Brain pericyte (primary cell): Measurements from ENCODE around the gene PRPF40A.

Source experiments
- DNase-seq: peaks from one replicate; pipeline ENCODE4 v3.0.0-alpha.2; 2012; ENCODE audit warnings: low read depth, low spot score

PRPF40A gene

DNA sequence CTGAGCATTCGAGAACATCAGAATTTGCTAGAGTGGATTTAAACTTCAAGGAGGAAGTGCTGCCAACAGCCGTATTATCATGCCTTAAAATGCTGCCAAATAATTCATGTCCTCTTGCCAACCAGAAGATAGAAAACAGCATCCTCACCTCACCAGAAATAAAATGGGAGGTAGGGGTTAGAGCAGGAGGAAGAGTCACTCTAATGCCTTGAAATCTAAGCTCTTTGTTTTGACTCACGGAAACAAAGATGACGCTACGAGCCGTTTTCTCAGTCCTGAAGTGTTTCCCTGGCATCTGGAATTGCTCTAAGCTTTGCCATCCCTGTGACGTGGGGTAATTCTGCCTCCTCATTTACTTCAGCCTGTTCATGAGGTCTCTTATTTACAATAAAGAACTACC is 97.1 kb downstream of the PRPF40A start:
- DNase-seq = no peak

DNA sequence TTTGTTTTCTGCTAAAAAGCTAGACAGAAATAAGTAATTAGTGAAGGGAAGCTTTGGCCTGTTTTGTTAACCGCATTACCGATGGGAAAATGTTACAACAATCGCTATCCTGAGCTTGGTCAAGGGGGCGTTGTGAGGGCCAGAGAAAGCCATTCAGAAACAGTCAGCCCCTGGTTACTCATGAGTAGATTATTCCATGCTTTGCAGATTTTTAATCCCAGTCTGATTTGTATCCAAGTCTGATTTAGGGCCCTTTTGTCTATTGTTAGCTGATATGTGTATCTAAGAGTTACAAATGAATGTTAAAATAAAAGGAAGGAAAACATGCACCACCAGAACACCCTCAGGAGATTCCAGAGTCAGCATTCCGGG is 99.1 kb downstream of the PRPF40A start:
- DNase-seq = no peak

GRCh38 chr2:152617456-152618192 is 99.6 kb downstream of the PRPF40A start:
- no peak for DNase-seq

- no peak for DNase-seq
These were observed 102.1 kb downstream of the PRPF40A start for GRCh38 chr2:152615177-152615576.

GRCh38 chr2:152613235-152613634 is 104.0 kb downstream of the PRPF40A start:
- DNase-seq = no peak

DNA sequence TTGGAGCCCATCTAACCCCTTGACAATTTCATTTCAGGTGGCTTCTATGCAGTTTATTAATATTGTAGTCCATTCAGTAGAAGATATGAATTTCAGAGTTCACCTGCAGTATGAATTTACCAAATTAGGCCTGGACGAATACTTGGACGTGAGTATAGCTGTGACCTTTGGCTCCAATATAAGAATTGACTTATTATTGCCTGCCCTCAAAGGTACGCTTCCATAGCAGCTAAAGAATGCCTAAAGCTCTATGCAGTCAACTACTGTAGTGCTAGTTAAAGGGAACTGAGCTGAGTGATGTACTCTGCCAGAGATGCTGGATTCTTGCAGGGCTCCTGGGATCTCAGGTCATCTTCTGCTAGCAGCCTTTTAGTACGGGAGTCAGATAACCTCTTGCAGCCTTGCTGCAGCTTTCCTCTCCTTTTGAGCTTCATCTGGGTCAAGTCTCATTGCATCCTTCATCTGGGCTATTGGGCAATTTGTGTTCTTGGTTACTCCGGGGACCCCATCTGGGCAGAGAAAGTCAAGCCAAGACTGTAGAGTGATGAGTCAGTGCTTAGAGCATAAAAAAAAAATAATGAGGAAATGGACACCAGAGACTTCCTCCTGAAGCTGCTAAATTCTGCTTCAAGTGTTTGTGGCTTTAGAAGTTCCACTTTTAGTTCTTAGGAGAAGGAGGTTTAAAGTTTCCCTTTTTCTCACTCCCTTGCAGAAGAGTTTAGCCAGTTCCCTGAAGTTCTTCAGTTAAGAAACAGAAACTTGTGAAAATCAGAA is 105.6 kb downstream of the PRPF40A start:
- peak; percentile 60 for DNase-seq

DNA sequence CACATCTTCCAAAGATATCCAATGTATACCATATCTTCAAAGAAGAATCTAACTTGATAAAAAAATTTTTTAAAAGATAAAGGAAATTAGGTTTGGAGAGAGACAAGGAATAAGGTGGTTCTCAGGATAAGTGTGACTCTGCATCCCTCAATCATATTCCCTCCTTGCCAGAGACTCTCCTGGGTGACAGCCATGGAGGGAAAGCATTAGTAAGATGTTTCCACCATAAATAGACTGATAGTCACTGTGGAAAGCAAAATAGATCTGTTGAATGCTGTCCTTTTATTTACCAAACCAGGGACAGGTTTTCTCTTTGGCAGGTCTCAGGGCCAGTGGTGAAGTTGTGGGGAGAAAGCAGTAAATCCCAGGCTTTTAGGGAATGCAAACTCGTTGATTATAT is 107.6 kb downstream of the PRPF40A start:
- DNase-seq = no peak

- DNase-seq = no peak
These were observed 108.1 kb downstream of the PRPF40A start for GRCh38 chr2:152609154-152609553.

DNA sequence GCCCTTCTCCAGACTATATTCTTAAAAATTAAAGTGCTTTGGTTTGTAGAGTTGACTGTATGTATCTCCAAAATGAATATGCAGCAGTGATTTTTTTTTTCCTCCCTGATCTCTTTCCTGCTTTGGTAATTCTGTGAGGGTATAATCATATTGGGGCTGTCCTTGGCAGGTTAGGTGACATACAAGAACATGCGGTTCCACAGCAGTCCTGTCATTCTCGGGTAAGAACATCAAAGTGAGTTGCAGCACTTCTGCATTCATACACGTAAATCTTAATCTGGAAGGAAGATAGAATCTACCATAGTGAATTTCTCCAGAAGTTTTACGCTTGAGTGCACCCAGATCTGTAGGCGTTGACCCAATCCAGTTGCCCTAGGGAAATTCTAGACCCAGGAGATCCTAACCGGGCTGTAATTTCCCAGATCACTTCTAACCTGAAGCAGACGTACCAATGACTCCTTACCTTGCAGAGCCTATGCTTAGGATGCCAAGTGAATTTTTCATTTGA is 109.4 kb downstream of the PRPF40A start:
- DNase-seq = no peak

- no peak for DNase-seq
These were observed 110.3 kb downstream of the PRPF40A start for GRCh38 chr2:152606941-152607340.

DNA sequence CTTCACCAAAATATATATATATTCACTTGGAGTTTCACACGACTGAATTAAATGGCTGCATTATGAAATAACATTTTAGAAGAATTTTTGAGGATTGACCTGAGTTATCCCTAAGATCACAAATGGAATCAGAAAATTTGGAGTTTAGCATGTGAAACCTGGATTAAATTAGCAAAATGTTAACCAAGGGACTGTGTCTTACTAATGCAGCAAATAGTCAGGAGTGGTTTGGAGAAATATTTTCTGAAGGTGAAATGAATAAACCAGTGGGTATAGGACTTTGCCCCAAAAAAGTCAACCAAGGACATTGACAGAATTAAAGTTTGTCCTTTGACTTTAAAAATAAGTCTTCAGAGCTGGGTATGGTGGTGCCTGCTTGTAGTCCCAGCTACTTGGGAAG is 111.2 kb downstream of the PRPF40A start:
- no peak for DNase-seq

GRCh38 chr2:152603166-152603565 is 114.1 kb downstream of the PRPF40A start:
- DNase-seq = no peak

- no peak for DNase-seq
These were observed 114.5 kb downstream of the PRPF40A start for GRCh38 chr2:152602750-152603149.
